22Rv1 (cell line): ENCODE measurements around the gene NRG3.

Source experiments
- CTCF ChIP-seq: fragments of 450-650 bp; IDR thresholded peaks from 2 replicates; pipeline ENCODE4 v1.5.1; 2017; ENCODE audit warnings: mild to moderate bottlenecking
- ZFX ChIP-seq: fragments of 450-650 bp; IDR thresholded peaks from 2 replicates; pipeline ENCODE4 v1.6.1; 2017; ENCODE audit warnings: antibody characterized with exemption, borderline replicate concordance

DNA sequence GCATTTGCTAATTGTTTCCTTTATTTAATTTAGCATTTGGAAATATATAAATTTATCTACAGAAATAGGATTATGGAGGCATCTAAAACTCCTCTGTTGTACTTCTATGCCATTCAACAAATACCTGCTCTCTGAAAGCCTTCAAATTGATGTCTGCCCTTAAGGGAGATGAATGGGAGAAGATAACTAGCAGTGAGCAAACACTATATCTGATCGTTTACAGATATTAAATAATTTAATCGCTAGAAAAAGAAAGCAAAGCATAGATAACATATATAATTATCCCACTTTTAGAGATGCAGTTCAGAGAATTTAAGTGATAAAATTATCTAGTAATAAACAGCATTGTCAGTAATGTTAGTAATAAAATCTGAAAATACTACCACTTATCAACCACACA, 524.9 kb downstream of the NRG3 start:
- TF ChIP-seq CTCF: no peak
- TF ChIP-seq ZFX: no peak
